K562 (cell line): ENCODE results near the gene CCNT2.

Experiments used
- CTCF ChIP-seq, 3 experiments: IDR thresholded peaks in 2 of 3; conservative IDR thresholded peaks in 1 of 3; 2 replicates each; pipeline ENCODE4 v1.5.1; 2011 to 2012; ENCODE audit warnings: low read length in 3 of 3, mild to moderate bottlenecking in 3 of 3, control low read depth in 2 of 3, improper control_type of control experiment in 1 of 3, inconsistent platforms in 1 of 3, low read depth in 1 of 3, mixed read lengths in 1 of 3, moderate library complexity in 1 of 3; ENCODE audit not compliant: insufficient read depth in 2 of 3
- E2F3 ChIP-seq: fragments of 250-450 bp; sonication (Bioruptor Pico); IDR thresholded peaks from 2 replicates; pipeline ENCODE4 v1.4.0; 2020; ENCODE audit warnings: mild to moderate bottlenecking
- GTF2B ChIP-seq: IDR thresholded peaks from 2 replicates; pipeline ENCODE4 v1.6.1; 2011; ENCODE audit not compliant: insufficient read length; ENCODE audit errors: extremely low read depth
- HEY1 ChIP-seq: fragments of 250-450 bp; sonication (Bioruptor Pico); IDR thresholded peaks from 2 replicates; pipeline ENCODE4 v1.5.0; 2020; ENCODE audit warnings: mild to moderate bottlenecking, moderate library complexity, borderline replicate concordance
- NRF1 ChIP-seq, 2 experiments: fragments of 450-650 bp; IDR thresholded peaks in 1 of 2; conservative IDR thresholded peaks in 1 of 2; 2 replicates each; pipeline ENCODE4 v1.6.1; 2014; ENCODE audit warnings: mild to moderate bottlenecking in 2 of 2
- RAD21 ChIP-seq, 2 experiments: fragments of 250-450 bp in 1 of 2; fragments of 450-650 bp in 1 of 2; sonication (Bioruptor Pico) in 1 of 2; formaldehyde crosslinking in 1 of 2; IDR thresholded peaks in 1 of 2; conservative IDR thresholded peaks in 1 of 2; 2 replicates each; pipeline versions ENCODE4 v1.4.0 to v1.8.0; 2020 to 2022; ENCODE audit warnings: mild to moderate bottlenecking in 2 of 2, moderate library complexity in 1 of 2
- ZNF143 ChIP-seq: sonication (generic); formaldehyde crosslinking; IDR thresholded peaks from 2 replicates; pipeline ENCODE4 v1.9.0; 2022; ENCODE audit warnings: mild to moderate bottlenecking, missing genetic modification reagents

DNA sequence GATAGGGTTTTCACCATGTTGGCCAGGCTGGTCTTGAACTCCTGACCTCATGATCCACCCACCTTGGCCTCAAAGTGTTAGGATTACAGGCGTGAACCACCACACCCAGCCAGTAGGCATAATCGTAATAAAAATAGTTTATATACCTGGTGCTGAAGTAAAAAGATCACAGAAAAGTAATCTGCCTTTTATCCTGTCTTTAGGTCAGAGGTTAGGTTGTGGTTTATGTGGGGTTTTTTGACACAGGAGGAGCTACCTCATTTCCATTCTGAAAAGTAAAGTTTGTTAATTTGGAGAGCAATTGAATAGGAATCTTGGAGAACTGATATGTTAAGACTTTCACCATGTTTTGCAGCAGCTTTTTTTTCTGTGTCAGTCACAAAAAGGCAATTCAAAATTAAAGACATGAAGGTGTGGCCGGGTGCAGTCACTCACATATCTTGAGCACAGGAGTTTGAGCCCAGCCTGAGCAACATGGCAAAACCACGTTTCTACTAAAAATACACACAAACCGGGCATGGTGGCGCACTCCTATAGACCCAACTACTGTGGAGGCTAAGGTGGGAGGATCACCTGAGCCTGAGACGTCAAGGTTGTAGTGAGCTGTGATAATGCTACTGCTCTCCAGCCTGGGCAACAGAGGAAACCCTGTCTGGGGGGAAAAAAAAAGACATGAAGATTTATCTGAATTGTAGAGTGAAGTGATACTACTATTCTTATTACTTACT lies 31.5 kb downstream of the CCNT2 start:
- TF ChIP-seq HEY1 (CRISPR knock-in tag) (no peak), E2F3 (no peak), GTF2B (no peak), CTCF (IDR thresholded peaks at IDR 0.05 in 2 of 3, conservative IDR thresholded peaks at IDR 0.05 in 1 of 3; ENCODE audit: insufficient read depth in 2 of 3, low read depth in 1 of 3, low read length in 3 of 3) (no peak), NRF1 (conservative IDR thresholded peaks at IDR 0.05 in 1 of 2, IDR thresholded peaks at IDR 0.05 in 1 of 2) (no peak), ZNF143 (CRISPR knock-in tag) (no peak), RAD21 (CRISPR knock-in tag; conservative IDR thresholded peaks at IDR 0.05 in 1 of 2, IDR thresholded peaks at IDR 0.05 in 1 of 2) (no peak)
